Activated naive CD8-positive, alpha-beta T cell treated with anti-CD3 and anti-CD28 coated beads, Interleukin-2, amount 50 U/mL, for 24 hours (primary cell): ENCODE data around the gene ARHGAP31.

ENCODE experiments used
- ATAC-seq: fragments of 150-1000 bp; cut with Tn5 transposase; one replicate; pipeline ENCODE4 v1.10.0; 2021
- DNase-seq: peaks from one replicate; pipeline ENCODE4 v3.0.0; 2021
- H3K27ac Mint-ChIP-seq: one replicate; pipeline ENCODE4 v1.8.0; 2021; ENCODE audit warnings: mild to moderate bottlenecking, mixed read lengths
- H3K27me3 Mint-ChIP-seq: one replicate; pipeline ENCODE4 v1.8.0; 2021; ENCODE audit warnings: mixed read lengths
- H3K36me3 Mint-ChIP-seq: one replicate; pipeline ENCODE4 v1.8.0; 2021; ENCODE audit warnings: low read depth, mixed read lengths
- H3K4me1 Mint-ChIP-seq: one replicate; pipeline ENCODE4 v1.8.0; 2021; ENCODE audit warnings: mixed read lengths
- H3K4me3 Mint-ChIP-seq: one replicate; pipeline ENCODE4 v1.8.0; 2021; ENCODE audit warnings: mild to moderate bottlenecking, moderate library complexity, mixed read lengths
- H3K9me3 Mint-ChIP-seq: one replicate; pipeline ENCODE4 v1.8.0; 2021; ENCODE audit warnings: mixed read lengths

The ARHGAP31 gene

DNA sequence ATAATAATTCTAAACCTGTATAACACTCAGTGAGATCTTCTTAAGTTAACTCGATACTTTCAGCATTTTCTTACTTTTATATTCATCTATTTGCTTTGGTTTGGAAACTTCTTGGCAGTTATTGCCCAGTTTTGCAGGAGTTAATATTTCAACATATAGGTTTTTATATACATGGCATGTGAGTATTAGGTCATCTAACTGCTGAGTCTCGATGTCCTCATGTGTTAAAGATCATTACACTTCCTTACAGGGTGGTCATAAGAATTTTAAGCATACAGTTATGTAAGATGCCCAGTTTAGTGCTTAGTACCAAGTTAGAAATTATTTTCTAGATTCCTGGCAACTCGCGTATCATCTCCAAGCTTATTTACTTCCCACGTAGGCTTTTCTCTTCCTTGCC is 106.3 kb downstream of the ARHGAP31 start:
- no peak for DNase-seq
- no peak overlapping the region for H3K27ac Mint-ChIP-seq
- peaks cover 9% of the 10 kb centered on the region for H3K4me1 Mint-ChIP-seq
- ATAC-seq: no peak
- H3K27me3 Mint-ChIP-seq: no peaks in the 10 kb centered on the region
- H3K9me3 Mint-ChIP-seq: no peaks in the 10 kb centered on the region
- no peak overlapping the region for H3K4me3 Mint-ChIP-seq
- H3K36me3 Mint-ChIP-seq: peaks cover 29% of the 10 kb centered on the region

GRCh38 chr3:119401069-119401468 is 106.9 kb downstream of the ARHGAP31 start:
- no peaks in the 10 kb centered on the region for H3K27me3 Mint-ChIP-seq
- no peaks in the 10 kb centered on the region for H3K9me3 Mint-ChIP-seq
- ATAC-seq (no peak), DNase-seq (no peak)
- no peak overlapping the region for H3K4me3 Mint-ChIP-seq
- peaks cover 33% of the 10 kb centered on the region for H3K36me3 Mint-ChIP-seq
- peaks cover 3% of the 10 kb centered on the region for H3K4me1 Mint-ChIP-seq
- no peak overlapping the region for H3K27ac Mint-ChIP-seq

DNA sequence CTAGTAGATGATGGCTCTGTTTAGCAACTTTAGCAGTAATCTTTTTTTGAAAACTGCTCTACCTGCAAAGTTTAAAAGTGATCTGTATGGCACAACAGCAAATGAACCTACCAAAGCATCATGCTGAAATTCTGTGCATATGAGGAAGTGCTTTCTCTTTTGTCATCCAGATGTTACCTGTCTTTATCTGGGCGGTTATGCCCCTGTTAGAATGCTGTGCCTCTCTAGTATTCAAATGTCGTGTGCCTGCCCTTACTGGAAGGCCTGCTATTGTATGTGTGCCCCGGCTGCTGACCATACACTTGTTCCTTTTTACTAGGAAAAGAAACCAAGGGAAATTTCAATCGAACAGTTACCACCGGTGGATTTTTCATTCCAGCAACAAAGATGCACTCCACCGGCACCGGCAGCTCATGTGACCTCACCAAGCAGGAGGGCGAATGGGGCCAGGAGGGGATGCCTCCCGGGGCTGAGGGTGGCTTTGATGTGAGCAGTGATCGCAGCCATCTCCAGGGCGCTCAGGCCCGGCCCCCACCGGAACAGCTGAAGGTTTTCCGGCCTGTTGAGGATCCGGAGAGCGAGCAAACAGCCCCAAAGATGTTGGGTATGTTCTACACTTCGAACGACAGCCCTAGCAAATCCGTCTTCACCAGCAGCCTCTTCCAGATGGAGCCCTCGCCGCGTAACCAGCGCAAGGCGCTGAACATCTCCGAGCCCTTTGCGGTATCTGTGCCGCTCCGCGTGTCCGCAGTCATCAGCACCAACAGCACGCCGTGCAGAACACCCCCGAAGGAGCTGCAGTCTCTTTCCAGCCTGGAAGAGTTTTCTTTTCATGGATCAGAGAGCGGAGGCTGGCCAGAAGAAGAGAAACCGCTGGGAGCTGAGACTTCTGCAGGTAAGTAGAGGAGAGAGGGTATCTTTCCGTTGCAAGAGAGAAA is 107.6 kb downstream of the ARHGAP31 start:
- Mint-ChIP-seq H3K27me3 (no peaks in the 10 kb centered on the region), H3K27ac (no peak overlapping the region), H3K4me3 (no peak overlapping the region), H3K4me1 (peaks cover 2% of the 10 kb centered on the region), H3K9me3 (no peaks in the 10 kb centered on the region), H3K36me3 (peaks cover 33% of the 10 kb centered on the region)
- no peak for DNase-seq
- ATAC-seq: no peak

GRCh38 chr3:119402791-119403190 is 108.6 kb downstream of the ARHGAP31 start:
- Mint-ChIP-seq H3K4me3 (no peak overlapping the region), H3K27me3 (no peaks in the 10 kb centered on the region), H3K9me3 (no peaks in the 10 kb centered on the region), H3K36me3 (peaks cover 33% of the 10 kb centered on the region), H3K27ac (no peak overlapping the region), H3K4me1 (peaks cover 2% of the 10 kb centered on the region)
- DNase-seq: no peak
- no peak for ATAC-seq

GRCh38 chr3:119403201-119403600 is 109.0 kb downstream of the ARHGAP31 start:
- Mint-ChIP-seq H3K4me3 (no peak overlapping the region), H3K27ac (no peak overlapping the region), H3K27me3 (no peaks in the 10 kb centered on the region), H3K9me3 (no peaks in the 10 kb centered on the region), H3K36me3 (peaks cover 33% of the 10 kb centered on the region), H3K4me1 (peaks cover 2% of the 10 kb centered on the region)
- no peak for ATAC-seq
- no peak for DNase-seq

DNA sequence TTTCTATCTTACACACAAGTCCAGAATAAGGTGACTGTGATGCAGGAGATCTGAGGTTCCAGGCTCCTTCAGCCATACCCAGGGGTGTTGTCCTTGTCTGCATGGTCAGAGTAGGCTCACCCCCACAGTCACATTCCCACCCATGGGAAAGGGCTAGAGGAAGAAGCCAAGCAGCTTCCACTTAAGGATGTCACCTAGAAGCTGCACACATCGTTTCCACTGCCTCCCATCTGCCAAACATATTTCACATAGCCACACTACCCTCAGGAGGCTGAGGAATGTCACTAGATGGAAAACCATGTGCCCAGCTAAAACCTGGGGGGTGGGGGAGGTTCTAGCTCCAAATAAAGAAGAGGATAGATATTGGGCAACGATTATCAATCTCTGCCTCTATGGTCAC is 111.1 kb downstream of the ARHGAP31 start:
- ATAC-seq (no peak), DNase-seq (no peak)
- no peaks in the 10 kb centered on the region for H3K27me3 Mint-ChIP-seq
- no peak overlapping the region for H3K27ac Mint-ChIP-seq
- H3K9me3 Mint-ChIP-seq: no peaks in the 10 kb centered on the region
- peaks cover 2% of the 10 kb centered on the region for H3K4me1 Mint-ChIP-seq
- H3K36me3 Mint-ChIP-seq: peaks cover 26% of the 10 kb centered on the region
- no peak overlapping the region for H3K4me3 Mint-ChIP-seq

DNA sequence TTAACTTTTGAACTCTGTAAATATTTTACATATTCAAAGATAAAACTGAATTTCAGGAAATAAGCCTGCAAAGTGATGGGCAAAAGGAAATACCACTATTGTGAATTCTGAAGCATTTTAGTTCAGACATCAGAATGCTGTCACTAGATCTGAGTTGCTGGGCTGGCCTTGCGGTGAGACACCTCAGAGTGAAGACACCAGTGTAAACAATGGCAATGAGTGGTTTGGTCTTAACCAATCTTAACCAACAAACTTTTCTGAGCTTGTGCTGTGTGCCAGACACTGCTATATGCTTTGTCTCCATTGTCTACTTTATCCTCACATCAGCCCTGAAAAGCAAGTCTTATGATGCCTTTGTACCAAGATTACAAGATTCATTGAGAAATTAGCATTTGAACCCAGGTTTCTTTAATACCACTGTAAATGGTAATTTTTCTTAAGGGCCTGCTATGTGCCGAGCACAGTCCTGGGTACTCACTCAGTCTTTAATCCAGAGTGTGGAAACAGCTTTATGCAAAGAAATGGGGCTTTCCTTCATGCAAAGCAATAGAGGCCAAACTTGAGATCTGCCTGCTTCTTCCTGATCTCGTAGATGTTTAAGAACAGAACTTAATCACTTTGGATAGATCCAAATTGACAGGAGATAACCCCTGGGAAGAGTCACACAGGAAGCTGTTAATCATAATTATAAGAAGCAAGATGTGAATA is 114.2 kb downstream of the ARHGAP31 start:
- Mint-ChIP-seq H3K4me3 (no peak overlapping the region), H3K27ac (no peak overlapping the region), H3K9me3 (no peaks in the 10 kb centered on the region), H3K36me3 (peaks cover 21% of the 10 kb centered on the region), H3K27me3 (no peaks in the 10 kb centered on the region), H3K4me1 (no peaks in the 10 kb centered on the region)
- no peak for ATAC-seq
- DNase-seq: no peak

GRCh38 chr3:119409844-119410243 is 115.7 kb downstream of the ARHGAP31 start:
- Mint-ChIP-seq H3K27ac (no peak overlapping the region), H3K9me3 (no peaks in the 10 kb centered on the region), H3K27me3 (no peaks in the 10 kb centered on the region), H3K4me3 (no peak overlapping the region), H3K4me1 (no peaks in the 10 kb centered on the region), H3K36me3 (peaks cover 14% of the 10 kb centered on the region)
- no peak for DNase-seq
- ATAC-seq: no peak

- no peaks in the 10 kb centered on the region for H3K9me3 Mint-ChIP-seq
- H3K4me3 Mint-ChIP-seq: no peak overlapping the region
- no peak overlapping the region for H3K27ac Mint-ChIP-seq
- peaks cover 11% of the 10 kb centered on the region for H3K36me3 Mint-ChIP-seq
- H3K27me3 Mint-ChIP-seq: no peaks in the 10 kb centered on the region
- DNase-seq (no peak), ATAC-seq (no peak)
- no peaks in the 10 kb centered on the region for H3K4me1 Mint-ChIP-seq
Observed at GRCh38 chr3:119413603-119414280, 119.6 kb downstream of the ARHGAP31 start.

DNA sequence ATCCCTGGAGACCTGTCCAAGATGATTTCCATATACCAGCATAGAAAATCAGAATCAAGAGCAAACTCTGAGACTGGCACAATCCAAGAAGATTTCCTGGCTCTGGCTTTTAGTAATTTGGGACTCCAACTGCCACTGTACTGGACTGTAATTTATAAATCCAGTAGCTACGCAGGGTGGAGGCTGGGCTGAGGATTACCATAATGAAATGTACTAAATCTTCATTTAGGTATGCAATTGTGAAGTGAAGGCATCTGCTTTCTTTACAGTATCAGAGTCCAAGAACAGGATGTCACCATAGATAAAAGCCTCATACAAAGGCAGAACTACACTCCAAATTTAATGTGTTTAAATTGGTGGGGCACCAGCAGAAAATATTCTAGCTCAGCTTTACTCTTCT is 122.7 kb downstream of the ARHGAP31 start:
- Mint-ChIP-seq H3K27me3 (no peaks in the 10 kb centered on the region), H3K36me3 (peaks cover 3% of the 10 kb centered on the region), H3K4me3 (no peak overlapping the region), H3K9me3 (no peaks in the 10 kb centered on the region), H3K27ac (no peak overlapping the region), H3K4me1 (no peaks in the 10 kb centered on the region)
- ATAC-seq (no peak), DNase-seq (no peak)

GRCh38 chr3:119417771-119418512 is 123.8 kb downstream of the ARHGAP31 start:
- Mint-ChIP-seq H3K4me3 (no peak overlapping the region), H3K4me1 (no peaks in the 10 kb centered on the region), H3K9me3 (no peaks in the 10 kb centered on the region), H3K27me3 (no peaks in the 10 kb centered on the region), H3K36me3 (peaks cover 1% of the 10 kb centered on the region), H3K27ac (no peak overlapping the region)
- DNase-seq (no peak), ATAC-seq (no peak)

GRCh38 chr3:119418641-119419040 is 124.5 kb downstream of the ARHGAP31 start:
- Mint-ChIP-seq H3K36me3 (peaks cover 1% of the 10 kb centered on the region), H3K4me1 (no peaks in the 10 kb centered on the region), H3K9me3 (peaks cover 2% of the 10 kb centered on the region), H3K27ac (no peak overlapping the region), H3K4me3 (no peak overlapping the region), H3K27me3 (no peaks in the 10 kb centered on the region)
- DNase-seq (no peak), ATAC-seq (no peak)

DNA sequence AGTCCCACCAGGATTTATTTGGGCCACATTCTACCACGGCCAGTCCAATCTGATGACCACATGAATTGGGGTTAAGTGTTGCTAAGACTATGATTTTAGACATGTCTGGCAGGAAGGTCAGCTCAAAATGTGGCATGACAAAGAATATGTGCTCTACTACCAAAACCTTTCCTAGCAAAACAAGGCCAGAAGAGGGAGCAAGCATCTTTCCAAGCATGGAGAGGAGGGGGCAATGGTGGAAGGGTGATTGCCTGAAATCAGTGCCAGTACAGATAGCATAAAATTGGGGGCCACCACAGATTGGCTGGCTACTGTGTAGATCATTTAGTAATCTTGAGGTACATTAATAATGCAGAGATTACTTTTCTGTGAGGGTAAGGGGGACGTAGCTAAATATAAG is 126.0 kb downstream of the ARHGAP31 start:
- no peak overlapping the region for H3K4me3 Mint-ChIP-seq
- H3K9me3 Mint-ChIP-seq: peaks cover 13% of the 10 kb centered on the region
- no peaks in the 10 kb centered on the region for H3K27me3 Mint-ChIP-seq
- H3K27ac Mint-ChIP-seq: no peak overlapping the region
- DNase-seq (no peak), ATAC-seq (no peak)
- H3K4me1 Mint-ChIP-seq: no peaks in the 10 kb centered on the region
- peaks cover 1% of the 10 kb centered on the region for H3K36me3 Mint-ChIP-seq

- Mint-ChIP-seq H3K36me3 (peaks cover 62% of the 10 kb centered on the region), H3K9me3 (peaks cover 78% of the 10 kb centered on the region), H3K27ac (no peak overlapping the region), H3K27me3 (no peaks in the 10 kb centered on the region), H3K4me3 (no peak overlapping the region), H3K4me1 (no peaks in the 10 kb centered on the region)
- DNase-seq (no peak), ATAC-seq (no peak)
Observed at GRCh38 chr3:119427669-119428068, 133.5 kb downstream of the ARHGAP31 start.
